ENCODE data around the gene RNF2. TPM values are rescaled to one million over a fixed set of nuclear protein-coding genes. Genes with fewer than 3 reads are reported as not detected.

RNF2 gene
- total RNA-seq, 1 donor from 2014 or later: 19.0 TPM

DNA sequence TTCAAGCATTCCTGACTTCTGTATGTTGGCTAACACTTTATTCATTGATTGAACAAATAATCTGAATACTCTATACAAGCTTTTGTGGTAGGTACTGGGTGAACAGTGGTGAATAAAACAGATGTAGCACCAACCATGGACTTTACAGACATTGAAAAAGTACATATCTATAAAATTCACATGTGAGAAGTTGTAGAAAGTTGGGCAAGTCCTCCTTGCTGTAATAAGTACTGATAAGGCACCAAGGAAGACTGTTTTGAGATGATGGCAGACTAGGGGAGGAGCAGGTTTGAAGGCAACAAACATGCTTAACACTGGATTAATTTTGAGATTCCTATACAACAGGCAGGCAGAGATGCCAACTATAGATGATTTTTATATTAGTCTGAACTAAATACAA is 42.4 kb downstream of the RNF2 start:
- intact Hi-C loops (cut with micrococcal nuclease): no loop called here

DNA sequence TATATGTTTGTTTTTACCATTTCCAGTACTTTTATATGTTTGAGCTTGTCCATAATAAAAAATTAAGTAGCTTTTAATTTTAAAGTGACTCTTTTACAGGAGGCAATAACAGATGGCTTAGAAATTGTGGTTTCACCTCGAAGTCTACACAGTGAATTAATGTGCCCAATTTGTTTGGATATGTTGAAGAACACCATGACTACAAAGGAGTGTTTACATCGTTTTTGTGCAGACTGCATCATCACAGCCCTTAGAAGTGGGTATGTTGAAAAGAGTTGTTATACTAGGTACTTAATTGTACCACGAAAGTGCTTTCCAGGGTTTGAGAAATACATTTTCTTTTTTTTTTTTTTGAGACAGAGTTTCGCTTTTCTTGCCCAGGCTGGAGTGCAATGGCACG is 46.1 kb downstream of the RNF2 start:
- intact Hi-C loops (cut with micrococcal nuclease): no loop called here

DNA sequence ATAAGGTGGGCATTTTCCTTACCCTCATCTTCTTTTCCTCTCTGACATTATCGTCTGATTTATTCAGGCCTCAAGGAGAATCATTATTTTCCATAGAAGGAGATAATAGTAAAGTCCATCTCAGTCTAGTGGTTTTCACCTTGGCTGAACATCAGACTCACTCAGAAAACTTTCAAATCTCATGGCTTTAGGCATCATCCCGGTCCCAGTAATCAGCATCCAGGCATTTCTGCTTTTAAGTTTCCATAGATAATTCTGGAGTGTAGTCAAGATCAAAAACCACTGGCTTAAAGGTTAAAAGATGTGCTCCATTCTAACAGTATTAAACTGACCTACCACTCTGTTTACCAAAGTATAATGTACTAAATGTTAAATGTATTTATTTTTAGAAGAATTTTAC is 49.4 kb downstream of the RNF2 start:
- intact Hi-C loops (cut with micrococcal nuclease): no loop called here

DNA sequence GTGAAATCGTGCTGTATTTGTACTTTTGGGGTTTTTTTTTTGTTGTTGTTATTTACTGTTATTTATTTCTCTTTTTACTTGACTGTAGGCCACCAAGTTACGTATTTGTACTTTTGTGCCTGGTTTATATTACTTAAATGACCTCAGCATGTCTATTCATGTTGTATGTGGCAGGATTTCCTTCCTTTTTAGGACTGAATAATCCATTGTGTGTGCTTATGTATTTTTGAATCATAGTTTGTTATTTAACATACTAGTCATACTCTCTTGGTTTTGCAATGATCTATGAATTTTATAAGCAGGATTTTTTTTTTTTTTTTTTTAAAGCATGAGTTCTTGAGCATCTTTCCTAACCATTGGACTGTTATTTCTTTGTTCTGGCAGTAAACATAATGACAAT is 51.2 kb downstream of the RNF2 start:
- intact Hi-C loops (cut with micrococcal nuclease): no loop called here

DNA sequence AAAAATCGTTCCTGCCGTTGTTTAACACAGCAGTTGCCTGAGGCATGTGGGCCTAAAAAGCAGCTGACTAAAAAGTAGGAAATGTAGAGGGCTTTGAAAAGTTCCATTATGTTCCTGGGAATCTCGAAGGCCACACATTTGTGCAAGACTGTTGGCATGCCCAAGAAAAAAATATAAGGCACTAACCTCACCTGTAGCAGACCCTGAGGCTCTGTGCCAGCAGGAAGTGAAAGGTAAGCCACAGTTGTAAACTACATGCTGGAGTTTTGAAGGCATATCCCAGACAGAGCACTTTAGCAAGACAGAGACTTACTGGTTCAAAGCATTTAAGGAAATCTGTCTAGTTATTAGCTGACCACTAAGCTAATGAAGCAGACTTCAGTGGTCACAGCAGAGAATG is 58.7 kb downstream of the RNF2 start:
- intact Hi-C loops (cut with micrococcal nuclease): no loop called here

DNA sequence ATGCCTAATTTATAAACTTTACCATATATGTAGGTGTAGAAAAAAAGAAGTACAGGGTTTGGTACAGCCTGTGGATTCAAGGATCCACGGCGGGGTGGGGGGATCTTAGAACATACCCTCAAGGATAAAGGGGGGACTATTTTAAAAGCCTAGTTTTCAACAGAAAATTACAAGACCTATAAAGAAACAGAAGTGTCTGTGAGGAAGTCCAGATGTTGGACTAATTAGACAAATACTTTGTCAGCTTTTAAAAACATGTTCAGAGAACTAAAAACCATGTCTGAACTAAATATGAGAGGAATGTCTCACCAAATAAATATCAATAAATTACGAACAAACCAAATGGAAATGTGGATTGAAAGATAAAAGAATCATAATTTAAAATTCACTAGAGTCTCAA is 59.8 kb downstream of the RNF2 start:
- intact Hi-C loops (cut with micrococcal nuclease): no loop called here

DNA sequence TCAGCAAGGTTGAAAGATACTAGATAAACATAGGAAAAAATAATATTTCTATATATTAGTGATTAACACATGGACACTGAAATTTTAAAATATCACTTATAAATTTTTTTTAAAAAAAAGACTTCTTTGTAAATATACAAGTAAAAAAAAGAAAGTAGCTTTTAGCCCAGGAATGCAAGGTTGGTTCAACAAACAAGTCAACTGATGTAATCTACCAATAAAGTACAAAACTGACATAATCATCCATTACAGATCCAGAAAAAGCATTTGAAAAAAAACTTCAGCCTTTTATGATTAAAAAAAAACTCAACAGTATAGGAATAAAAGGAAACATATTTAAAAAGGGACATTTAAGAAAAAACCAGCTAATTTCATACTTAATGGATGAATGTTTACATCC is 63.0 kb downstream of the RNF2 start:
- intact Hi-C loops (cut with micrococcal nuclease): no loop called here

DNA sequence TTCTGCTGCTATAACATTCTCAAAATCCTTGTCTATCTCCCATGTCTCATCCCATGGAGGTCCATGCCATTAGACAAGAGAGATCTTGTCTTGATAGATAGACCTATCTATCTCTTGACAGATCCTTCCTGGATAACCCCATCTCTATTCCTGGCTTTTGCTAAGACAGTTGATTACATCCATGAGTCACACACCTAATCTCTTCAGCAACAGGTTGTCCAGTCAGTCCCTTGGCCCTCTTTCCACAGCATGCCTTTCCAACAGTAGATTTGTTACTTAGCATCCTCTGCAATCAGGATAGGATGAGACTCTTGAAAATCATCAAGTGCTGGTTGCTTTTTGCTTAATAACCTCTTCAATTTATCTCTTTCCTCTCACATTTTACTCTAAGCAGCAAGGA is 64.8 kb downstream of the RNF2 start:
- intact Hi-C loops (cut with micrococcal nuclease): no loop called here

DNA sequence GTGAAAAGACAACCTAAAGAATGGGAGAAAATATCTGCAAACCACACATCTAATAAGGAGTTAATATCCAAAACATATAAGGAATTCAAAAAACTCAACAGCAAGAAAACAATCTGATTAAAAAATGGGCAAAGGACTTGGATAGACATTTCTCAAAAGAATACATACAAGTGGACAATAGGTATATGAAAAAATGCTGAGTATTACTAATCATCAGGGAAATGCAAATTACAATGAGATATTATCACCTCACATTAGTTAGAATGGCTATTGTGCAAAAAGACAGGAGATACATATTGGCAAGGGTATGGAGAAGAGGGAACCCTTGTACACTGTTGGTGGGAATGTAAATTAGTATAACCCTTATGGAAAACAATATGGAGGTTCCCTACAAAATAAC is 66.5 kb downstream of the RNF2 start:
- intact Hi-C loops (cut with micrococcal nuclease): no loop called here

DNA sequence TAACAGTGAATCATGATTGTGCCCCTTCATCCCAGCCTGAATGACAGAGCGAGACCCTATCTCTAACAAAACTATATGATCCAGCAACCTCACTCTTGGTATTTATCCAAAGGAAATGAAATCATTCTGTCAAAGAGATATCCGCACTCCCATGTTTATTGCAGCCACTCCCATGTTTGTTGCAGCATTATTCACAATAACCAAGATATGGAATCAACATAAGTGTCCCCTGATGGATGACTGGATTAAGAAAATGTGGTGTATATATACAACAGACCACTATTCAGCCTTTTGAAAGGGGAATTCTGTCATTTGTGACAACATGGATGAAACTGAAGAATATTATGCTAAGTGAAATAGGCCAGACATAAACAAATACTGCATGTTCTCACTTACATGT is 67.0 kb downstream of the RNF2 start:
- intact Hi-C loops (cut with micrococcal nuclease): no loop called here

DNA sequence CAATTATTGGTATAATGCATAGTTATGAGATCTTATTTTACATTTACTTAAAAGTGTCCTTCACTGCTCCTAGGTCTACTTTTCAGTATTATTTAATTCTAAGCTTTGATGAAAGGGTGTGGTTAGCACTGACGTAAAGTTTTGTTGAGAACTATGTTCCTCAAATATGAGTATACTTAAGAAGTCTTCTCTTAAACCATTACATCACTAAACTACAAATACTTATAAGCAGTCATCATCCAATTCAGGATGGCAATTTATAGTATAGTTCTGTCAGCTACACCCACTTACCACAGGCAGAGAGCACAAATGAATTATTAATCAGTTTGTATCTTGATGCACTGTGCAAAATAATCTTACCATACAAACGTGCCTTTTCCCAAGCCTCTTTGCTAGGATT is 84.3 kb downstream of the RNF2 start:
- intact Hi-C loops (cut with micrococcal nuclease): no loop called here

DNA sequence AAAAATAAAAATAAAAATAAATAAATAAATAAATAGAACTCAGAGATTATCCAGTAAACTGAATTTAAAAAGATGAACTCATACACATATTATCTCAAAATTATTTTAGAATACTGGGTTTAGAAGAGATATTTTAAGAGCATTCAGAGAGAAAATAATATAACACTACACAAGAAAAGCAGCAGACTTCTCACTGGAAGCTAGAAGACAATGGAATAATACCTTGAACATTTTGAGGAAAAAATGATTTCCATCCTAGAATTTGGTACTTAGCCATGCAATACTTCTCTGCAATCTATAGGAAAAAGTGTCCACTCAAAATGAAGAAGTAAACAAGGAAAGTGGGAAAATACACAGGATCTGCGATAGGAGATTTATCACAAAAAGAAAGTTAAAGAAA is 87.2 kb downstream of the RNF2 start:
- intact Hi-C loops (cut with micrococcal nuclease): no loop called here

DNA sequence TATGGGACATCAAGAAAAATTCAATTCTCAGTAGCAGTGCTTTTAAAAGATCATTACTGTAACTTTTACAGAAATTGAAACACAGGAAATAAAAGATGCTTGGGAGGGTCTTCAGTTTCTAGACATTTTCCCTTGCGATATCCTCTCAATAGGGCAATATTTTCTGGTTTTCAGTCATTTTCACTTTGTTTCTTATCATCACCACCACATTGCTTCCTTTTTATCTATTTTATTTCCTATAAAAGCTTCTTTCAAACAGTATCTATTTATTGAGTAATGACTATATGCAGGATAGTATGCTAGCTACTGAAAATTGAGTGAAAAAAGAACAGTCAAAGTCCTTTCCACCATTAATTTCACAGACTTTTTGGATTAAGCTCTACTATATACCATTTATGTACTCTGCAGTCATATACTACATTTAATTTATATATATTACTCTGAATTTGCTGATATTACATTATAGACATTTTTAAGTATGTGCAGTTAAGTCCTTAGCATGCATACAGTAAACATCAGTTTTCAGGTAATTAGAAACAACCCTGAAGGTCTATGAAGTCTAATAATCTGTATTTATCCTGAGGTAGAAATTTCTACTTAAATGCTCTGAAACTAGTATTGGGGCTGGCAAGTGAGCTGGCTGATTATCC is 92.7 kb downstream of the RNF2 start:
- intact Hi-C loops (cut with micrococcal nuclease): no loop called here

DNA sequence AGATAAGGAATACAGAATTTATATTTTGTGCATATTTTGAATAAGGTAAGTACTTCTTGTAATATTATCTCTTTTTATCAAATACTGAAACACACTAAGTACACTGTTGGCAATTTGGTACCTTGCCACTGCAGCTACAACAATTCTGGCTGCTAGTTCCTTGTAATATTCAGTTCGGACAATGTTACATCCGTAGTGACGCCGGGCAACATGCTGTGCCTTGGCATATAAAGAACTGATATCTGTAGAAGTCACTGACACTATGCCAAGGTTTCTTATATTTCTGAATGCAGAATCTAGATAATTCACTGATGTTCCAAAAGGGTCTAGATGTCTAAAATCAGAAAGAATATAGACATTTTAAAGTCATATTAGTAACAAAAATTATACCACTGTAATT is 93.9 kb downstream of the RNF2 start:
- intact Hi-C loops (cut with micrococcal nuclease): no loop called here

DNA sequence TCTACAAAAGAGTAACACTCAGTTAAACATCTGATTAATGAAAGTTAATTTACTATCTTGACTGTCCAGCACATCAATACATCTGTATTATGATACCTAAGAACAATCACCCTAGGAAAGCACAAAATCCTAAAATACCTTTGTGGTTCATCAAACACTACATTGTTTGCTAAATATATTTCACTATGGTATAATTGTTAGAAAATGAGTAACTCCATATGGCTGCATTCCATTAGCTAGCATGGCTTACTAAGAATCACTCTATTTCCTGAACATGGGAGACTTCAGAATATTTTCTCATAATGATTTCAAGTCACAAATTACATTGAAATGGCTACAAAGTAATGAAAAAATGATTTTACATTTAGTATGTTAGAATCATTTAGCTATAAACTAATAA is 98.9 kb downstream of the RNF2 start:
- intact Hi-C loops (cut with micrococcal nuclease): no loop called here

DNA sequence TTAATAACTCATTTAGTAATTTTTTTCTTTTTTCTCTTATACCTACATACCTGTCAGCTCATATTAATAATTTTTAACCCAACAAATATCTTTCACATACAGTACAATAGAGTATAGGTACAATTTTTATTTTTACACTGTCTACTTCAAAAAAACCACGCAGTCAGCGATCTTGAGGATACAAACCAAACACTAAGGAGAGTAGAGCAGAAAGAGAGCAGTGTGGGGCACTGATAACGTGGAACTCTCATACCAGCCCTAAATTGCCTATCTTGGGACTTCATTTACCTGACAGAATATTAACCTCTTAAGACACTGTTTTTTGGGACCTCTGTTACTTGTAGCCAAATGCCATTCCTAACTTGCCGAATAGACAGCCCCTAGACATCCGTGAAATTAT is 105.9 kb downstream of the RNF2 start:
- intact Hi-C loops (cut with micrococcal nuclease): no loop called here

Other genes with a start within 250 kb of the RNF2 start
- gene NIBAN1, start 71.0 kb upstream of the RNF2 start, total RNA-seq: 57.4 and 60.3 TPM in 2 replicates
- 21.3 and 26.3 TPM in 2 replicates for gene TRMT1L, start 111.4 kb downstream of the RNF2 start, total RNA-seq
- gene SWT1, start 111.6 kb downstream of the RNF2 start, total RNA-seq: 2.2 and 2.7 TPM in 2 replicates